ENCODE measurements around the gene LCN10. TPM values are rescaled to one million over a fixed set of nuclear protein-coding genes. Genes with fewer than 3 reads are reported as not detected.

The LCN10 gene
- total and polyA plus RNA-seq, 9 of the 15 experiments (the other 6 are each of a cell fraction or from before 2014, with no cell fraction given), result 0.10 to 0.21 (median 0.14) TPM; not detected in 6

DNA sequence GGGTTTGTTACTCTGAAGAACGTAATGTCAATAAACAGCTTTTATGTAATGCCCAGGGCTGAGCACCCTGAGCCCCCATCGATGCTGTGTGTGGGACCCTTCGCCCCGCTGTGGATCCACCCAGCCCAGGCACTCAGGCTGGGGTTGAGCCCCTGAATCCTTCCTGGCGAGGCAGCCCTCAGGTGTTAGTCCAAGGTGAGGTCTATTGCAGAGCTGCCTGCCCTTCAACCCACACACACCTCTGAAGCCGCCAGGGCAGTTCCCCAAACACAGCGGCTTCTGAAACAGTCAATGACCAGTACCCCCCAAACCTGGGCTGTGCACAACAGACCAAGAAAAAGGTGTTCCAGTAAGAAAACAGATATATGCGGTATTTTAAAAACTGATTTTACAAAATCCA lies 18.8 kb downstream of the LCN10 start (continued):
- TF ChIP-seq GATAD2B (IDR thresholded peaks at IDR 0.05; ENCODE audit: borderline replicate concordance) (no peak), SP2 (IDR thresholded peaks at IDR 0.05; ENCODE audit: extremely low read depth, low read depth, low read length, poor library complexity, severe bottlenecking) (no peak), ZFX (CRISPR knock-in tag; IDR thresholded peaks at IDR 0.05) (no peak), ZNF551 (CRISPR knock-in tag; IDR thresholded peaks at IDR 0.05) (no peak), ZKSCAN3 (CRISPR knock-in tag; IDR thresholded peaks at IDR 0.05) (no peak), SNRNP70 (optimal IDR thresholded peaks at IDR 0.05; ENCODE audit: low read depth, low read length) (peak; percentile 79), NEUROD1 (IDR thresholded peaks at IDR 0.05; ENCODE audit: borderline replicate concordance, low read depth, low read length, partially characterized antibody) (no peak), CREB1 (IDR thresholded peaks at IDR 0.05) (0 out of 2 replicates have a peak, but pooled peaks have one; percentile 11), CREB1 (CRISPR knock-in tag; IDR thresholded peaks at IDR 0.05) (no peak), SUPT5H (IDR thresholded peaks at IDR 0.05) (peak; percentile 1; the same call in 1 of the 2 replicates)
- TF ChIP-seq, protein P1, sequence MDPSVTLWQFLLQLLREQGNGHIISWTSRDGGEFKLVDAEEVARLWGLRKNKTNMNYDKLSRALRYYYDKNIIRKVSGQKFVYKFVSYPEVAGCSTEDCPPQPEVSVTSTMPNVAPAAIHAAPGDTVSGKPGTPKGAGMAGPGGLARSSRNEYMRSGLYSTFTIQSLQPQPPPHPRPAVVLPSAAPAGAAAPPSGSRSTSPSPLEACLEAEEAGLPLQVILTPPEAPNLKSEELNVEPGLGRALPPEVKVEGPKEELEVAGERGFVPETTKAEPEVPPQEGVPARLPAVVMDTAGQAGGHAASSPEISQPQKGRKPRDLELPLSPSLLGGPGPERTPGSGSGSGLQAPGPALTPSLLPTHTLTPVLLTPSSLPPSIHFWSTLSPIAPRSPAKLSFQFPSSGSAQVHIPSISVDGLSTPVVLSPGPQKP (CRISPR knock-in tag; IDR thresholded peaks at IDR 0.05), result no peak
- TF ChIP-seq, protein P2, sequence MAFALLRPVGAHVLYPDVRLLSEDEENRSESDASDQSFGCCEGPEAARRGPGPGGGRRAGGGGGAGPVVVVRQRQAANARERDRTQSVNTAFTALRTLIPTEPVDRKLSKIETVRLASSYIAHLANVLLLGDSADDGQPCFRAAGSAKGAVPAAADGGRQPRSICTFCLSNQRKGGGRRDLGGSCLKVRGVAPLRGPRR (CRISPR knock-in tag; IDR thresholded peaks at IDR 0.05), result no peak
